ENCODE measurements around the gene PDLIM4.

Gene PDLIM4

DNA sequence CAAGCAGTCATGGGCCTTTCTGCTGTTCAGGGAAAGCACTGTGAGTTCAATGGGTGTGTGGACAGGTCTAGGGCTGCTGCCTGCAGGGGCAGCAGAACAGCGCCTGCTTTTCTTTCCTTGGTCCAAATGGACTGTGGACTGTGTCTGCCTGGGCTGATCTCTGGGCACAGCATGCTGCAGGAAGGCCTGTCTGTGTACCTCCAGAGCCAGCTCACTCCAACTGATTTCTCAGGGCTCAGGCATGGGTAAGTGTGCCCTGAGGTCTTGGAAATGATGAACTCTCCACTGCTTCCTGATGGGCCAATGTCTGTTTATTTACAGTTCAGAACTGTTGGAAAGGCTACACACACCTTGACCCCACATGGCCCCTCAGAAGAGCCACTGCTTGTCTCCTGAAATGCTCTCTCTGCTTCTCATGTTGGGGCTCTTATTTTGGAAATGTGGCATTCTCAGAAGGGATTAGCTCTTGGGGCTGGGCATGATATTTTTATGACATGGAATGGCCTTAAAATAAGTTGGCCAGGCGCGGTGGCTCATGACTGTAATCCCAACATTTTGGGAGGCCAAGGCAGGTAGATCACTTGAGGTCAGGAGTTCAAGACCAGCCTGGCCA lies 63.7 kb downstream of the PDLIM4 start:
- no peak for TF ChIP-seq POLR2AphosphoS5 (IDR thresholded peaks at IDR 0.05; ENCODE audit: low read depth, low read length)

DNA sequence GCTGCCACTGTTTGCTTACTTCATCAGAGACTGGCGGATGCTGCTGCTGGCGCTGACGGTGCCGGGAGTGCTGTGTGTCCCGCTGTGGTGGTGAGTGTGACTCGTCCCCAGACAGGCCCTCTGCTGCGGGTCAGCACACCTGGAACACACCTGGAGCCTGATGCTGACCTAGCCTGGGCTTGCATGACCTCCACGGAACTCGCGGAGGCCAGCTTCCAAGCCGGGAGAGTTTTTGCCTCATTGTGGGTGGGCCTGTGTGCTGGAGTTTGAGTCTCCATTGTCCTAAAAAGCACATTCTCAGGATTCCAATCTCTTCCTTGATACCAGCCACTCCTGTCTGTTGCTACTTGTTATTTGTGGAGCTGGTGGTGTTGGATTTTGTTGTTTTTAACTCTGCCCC lies 64.8 kb downstream of the PDLIM4 start:
- TF ChIP-seq TAF1 (IDR thresholded peaks at IDR 0.05; ENCODE audit: borderline replicate concordance, insufficient read depth, low read length) (no peak), SIN3A (IDR thresholded peaks at IDR 0.05; ENCODE audit: borderline replicate concordance, insufficient read depth, low read length) (no peak), FOXP2 (optimal IDR thresholded peaks at IDR 0.05; ENCODE audit: borderline replicate concordance, extremely low read depth, extremely low read length, insufficient read depth) (no peak), POLR2AphosphoS5 (IDR thresholded peaks at IDR 0.05; ENCODE audit: low read depth, low read length) (no peak)
- TF ChIP-seq, protein P1, sequence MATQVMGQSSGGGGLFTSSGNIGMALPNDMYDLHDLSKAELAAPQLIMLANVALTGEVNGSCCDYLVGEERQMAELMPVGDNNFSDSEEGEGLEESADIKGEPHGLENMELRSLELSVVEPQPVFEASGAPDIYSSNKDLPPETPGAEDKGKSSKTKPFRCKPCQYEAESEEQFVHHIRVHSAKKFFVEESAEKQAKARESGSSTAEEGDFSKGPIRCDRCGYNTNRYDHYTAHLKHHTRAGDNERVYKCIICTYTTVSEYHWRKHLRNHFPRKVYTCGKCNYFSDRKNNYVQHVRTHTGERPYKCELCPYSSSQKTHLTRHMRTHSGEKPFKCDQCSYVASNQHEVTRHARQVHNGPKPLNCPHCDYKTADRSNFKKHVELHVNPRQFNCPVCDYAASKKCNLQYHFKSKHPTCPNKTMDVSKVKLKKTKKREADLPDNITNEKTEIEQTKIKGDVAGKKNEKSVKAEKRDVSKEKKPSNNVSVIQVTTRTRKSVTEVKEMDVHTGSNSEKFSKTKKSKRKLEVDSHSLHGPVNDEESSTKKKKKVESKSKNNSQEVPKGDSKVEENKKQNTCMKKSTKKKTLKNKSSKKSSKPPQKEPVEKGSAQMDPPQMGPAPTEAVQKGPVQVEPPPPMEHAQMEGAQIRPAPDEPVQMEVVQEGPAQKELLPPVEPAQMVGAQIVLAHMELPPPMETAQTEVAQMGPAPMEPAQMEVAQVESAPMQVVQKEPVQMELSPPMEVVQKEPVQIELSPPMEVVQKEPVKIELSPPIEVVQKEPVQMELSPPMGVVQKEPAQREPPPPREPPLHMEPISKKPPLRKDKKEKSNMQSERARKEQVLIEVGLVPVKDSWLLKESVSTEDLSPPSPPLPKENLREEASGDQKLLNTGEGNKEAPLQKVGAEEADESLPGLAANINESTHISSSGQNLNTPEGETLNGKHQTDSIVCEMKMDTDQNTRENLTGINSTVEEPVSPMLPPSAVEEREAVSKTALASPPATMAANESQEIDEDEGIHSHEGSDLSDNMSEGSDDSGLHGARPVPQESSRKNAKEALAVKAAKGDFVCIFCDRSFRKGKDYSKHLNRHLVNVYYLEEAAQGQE (IDR thresholded peaks at IDR 0.05; ENCODE audit: insufficient read depth in 1 of 2, low read depth in 2 of 2, low read length in 2 of 2) = no peak
